H9 (cell line): Measurements from ENCODE around the gene MC1R. TPM values are rescaled to one million over a fixed set of nuclear protein-coding genes. Genes with fewer than 3 reads are reported as not detected.
A peak's percentile ranks its signal among the peaks of the same experiment; 100 is the strongest.

Experiments used
- DNase-seq: peaks from one replicate; pipeline ENCODE4 v3.0.0-alpha.2; 2017
- H2AFZ ChIP-seq: one replicate; pipeline ENCODE4 v1.6.1; 2013; ENCODE audit warnings: mild to moderate bottlenecking, low read length, control low read depth, moderate library complexity
- H2AK5ac ChIP-seq: 2 replicates; pipeline ENCODE4 v1.6.1; 2013; ENCODE audit warnings: low read length, control low read depth, mixed read lengths; ENCODE audit not compliant: insufficient read length
- H2BK120ac ChIP-seq: one replicate; pipeline ENCODE4 v1.6.1; 2013; ENCODE audit warnings: low read depth, mild to moderate bottlenecking, low read length, control low read depth, inconsistent platforms; ENCODE audit not compliant: poor library complexity, severe bottlenecking
- H2BK12ac ChIP-seq: 2 replicates; pipeline ENCODE4 v1.6.1; 2013; ENCODE audit warnings: low read length, control low read depth, mixed read lengths, low read depth; ENCODE audit not compliant: insufficient read length
- H2BK15ac ChIP-seq: 2 replicates; pipeline ENCODE4 v1.6.1; 2013; ENCODE audit warnings: low read depth, low read length, control low read depth
- H2BK20ac ChIP-seq: one replicate; pipeline ENCODE4 v1.6.1; 2013; ENCODE audit warnings: low read depth, mild to moderate bottlenecking, low read length, control low read depth, inconsistent platforms; ENCODE audit not compliant: poor library complexity, severe bottlenecking
- H2BK5ac ChIP-seq: 2 replicates; pipeline ENCODE4 v1.6.1; 2013; ENCODE audit warnings: low read length, control low read depth, mixed read lengths; ENCODE audit not compliant: insufficient read length
- H3K14ac ChIP-seq: 2 replicates; pipeline ENCODE4 v1.6.1; 2013; ENCODE audit warnings: low read length, control low read depth; ENCODE audit not compliant: insufficient read depth
- H3K18ac ChIP-seq: 2 replicates; pipeline ENCODE4 v1.6.1; 2013; ENCODE audit warnings: low read depth, mild to moderate bottlenecking, mixed read lengths, low read length, control low read depth; ENCODE audit not compliant: insufficient read length
- H3K23ac ChIP-seq: 2 replicates; pipeline ENCODE4 v1.6.1; 2013; ENCODE audit warnings: low read length, control low read depth, mixed read lengths, low read depth; ENCODE audit not compliant: insufficient read length
- H3K23me2 ChIP-seq: 2 replicates; pipeline ENCODE4 v1.6.1; 2013; ENCODE audit warnings: low read depth, mild to moderate bottlenecking, mixed read lengths, low read length, control low read depth; ENCODE audit not compliant: insufficient read length, poor library complexity, severe bottlenecking
- H3K27ac ChIP-seq: 2 replicates; pipeline ENCODE4 v1.5.1; 2013; ENCODE audit warnings: low read length, control low read depth, mixed read lengths, low read depth; ENCODE audit not compliant: insufficient read length
- H3K27me3 ChIP-seq: 2 replicates; pipeline ENCODE4 v1.6.1; 2013; ENCODE audit warnings: low read length, control low read depth, inconsistent platforms; ENCODE audit not compliant: insufficient read depth
- H3K4ac ChIP-seq: 2 replicates; pipeline ENCODE4 v1.6.1; 2013; ENCODE audit warnings: low read depth, mild to moderate bottlenecking, control low read depth, inconsistent platforms, low read length, moderate library complexity
- H3K4me1 ChIP-seq: 2 replicates; pipeline ENCODE4 v1.6.1; 2013; ENCODE audit warnings: low read length, control low read depth, inconsistent platforms; ENCODE audit not compliant: insufficient read depth
- H3K4me2 ChIP-seq: 2 replicates; pipeline ENCODE4 v1.6.1; 2013; ENCODE audit warnings: low read length, control low read depth, mixed read lengths; ENCODE audit not compliant: insufficient read length, insufficient read depth
- H3K56ac ChIP-seq: 2 replicates; pipeline ENCODE4 v1.6.1; 2013; ENCODE audit warnings: low read depth, mild to moderate bottlenecking, mixed read lengths, low read length, control low read depth; ENCODE audit not compliant: insufficient read length
- H3K79me1 ChIP-seq: 2 replicates; pipeline ENCODE4 v1.6.1; 2013; ENCODE audit warnings: low read depth, mild to moderate bottlenecking, moderate library complexity, low read length, control low read depth, inconsistent platforms; ENCODE audit not compliant: insufficient read depth, poor library complexity, severe bottlenecking
- H3K79me2 ChIP-seq: 2 replicates; pipeline ENCODE4 v1.6.1; 2013; ENCODE audit warnings: low read length, control low read depth, inconsistent platforms; ENCODE audit not compliant: insufficient read depth
- H3K9ac ChIP-seq: 2 replicates; pipeline ENCODE4 v1.6.1; 2013; ENCODE audit warnings: low read length, control low read depth, mixed read lengths; ENCODE audit not compliant: insufficient read length; ENCODE audit errors: extremely low read depth
- H3K9me3 ChIP-seq: one replicate; pipeline ENCODE4 v1.6.1; 2013; ENCODE audit warnings: low read depth, low read length, inconsistent platforms; ENCODE audit not compliant: control insufficient read depth
- H3T11ph ChIP-seq: one replicate; pipeline ENCODE4 v1.6.1; 2013; ENCODE audit warnings: mild to moderate bottlenecking, low read length, control low read depth, inconsistent platforms
- H4K20me1 ChIP-seq: one replicate; pipeline ENCODE4 v1.6.1; 2013; ENCODE audit not compliant: control insufficient read depth, insufficient read length, insufficient read depth
- H4K5ac ChIP-seq: 2 replicates; pipeline ENCODE4 v1.6.1; 2013; ENCODE audit warnings: low read depth, mild to moderate bottlenecking, mixed read lengths, low read length, control low read depth; ENCODE audit not compliant: insufficient read length
- H4K8ac ChIP-seq: replicated peaks from 2 replicates; pipeline ENCODE4 v1.6.1; 2013; ENCODE audit warnings: low read length, control low read depth, mixed read lengths, low read depth; ENCODE audit not compliant: insufficient read length
- H4K91ac ChIP-seq: 2 replicates; pipeline ENCODE4 v1.6.1; 2013; ENCODE audit warnings: low read depth, mild to moderate bottlenecking, moderate library complexity, mixed read lengths, low read length, control low read depth; ENCODE audit not compliant: insufficient read length
- H3K27ac Mint-ChIP-seq, 3 experiments: 2 replicates in 2 of 3; 3 replicates in 1 of 3; pipeline ENCODE4 v1.8.0; 2020 to 2021; ENCODE audit warnings: mixed read lengths in 3 of 3, mild to moderate bottlenecking in 1 of 3, moderate library complexity in 1 of 3
- H3K27me3 Mint-ChIP-seq: 2 replicates; pipeline ENCODE4 v1.8.0; 2021; ENCODE audit warnings: low read depth, mild to moderate bottlenecking, moderate library complexity, mixed read lengths
- H3K36me3 Mint-ChIP-seq, 3 experiments: 2 replicates in 2 of 3; 3 replicates in 1 of 3; pipeline ENCODE4 v1.8.0; 2020 to 2021; ENCODE audit warnings: low read depth in 3 of 3, mixed read lengths in 3 of 3; ENCODE audit not compliant: insufficient read depth in 1 of 3
- H3K4me1 Mint-ChIP-seq, 2 experiments: 2 replicates each; pipeline ENCODE4 v1.8.0; 2020; ENCODE audit warnings: mixed read lengths in 2 of 2
- H3K4me3 Mint-ChIP-seq, 2 experiments: 2 replicates in 1 of 2; 3 replicates in 1 of 2; pipeline ENCODE4 v1.8.0; 2020 to 2021; ENCODE audit warnings: mild to moderate bottlenecking in 2 of 2, mixed read lengths in 2 of 2, moderate library complexity in 1 of 2
- H3K9me3 Mint-ChIP-seq, 2 experiments: 2 replicates in 1 of 2; 3 replicates in 1 of 2; pipeline ENCODE4 v1.8.0; 2020; ENCODE audit warnings: mild to moderate bottlenecking in 2 of 2, mixed read lengths in 2 of 2, moderate library complexity in 1 of 2
- WGBS: extraction: QIAGEN DNeasy Blood & Tissue Kit; methylation state at CpG from one replicate; pipeline ENCODE4 v1.1.7; 2013; ENCODE audit warnings: missing lambda C conversion rate, low lambda C conversion rate, mixed read lengths; ENCODE audit not compliant: insufficient read length; ENCODE audit errors: extremely low coverage; 5-methylcytosine and 5-hydroxymethylcytosine counted together
- total RNA-seq: library from RNA; stranded (reverse); gene quantifications from 2 replicates; pipeline ENCODE4 v1.2.1, GENCODE V29; 2021
- TF ChIP-seq, protein P1 (sequence below): fragments of 200-600 bp; sonication (generic); conservative IDR thresholded peaks from 3 replicates; pipeline ENCODE4 v1.8.0; 2021; ENCODE audit warnings: antibody characterized with exemption, mild to moderate bottlenecking

Gene MC1R
- total RNA-seq, 1 experiment from 2014 or later: 4.7 TPM

DNA sequence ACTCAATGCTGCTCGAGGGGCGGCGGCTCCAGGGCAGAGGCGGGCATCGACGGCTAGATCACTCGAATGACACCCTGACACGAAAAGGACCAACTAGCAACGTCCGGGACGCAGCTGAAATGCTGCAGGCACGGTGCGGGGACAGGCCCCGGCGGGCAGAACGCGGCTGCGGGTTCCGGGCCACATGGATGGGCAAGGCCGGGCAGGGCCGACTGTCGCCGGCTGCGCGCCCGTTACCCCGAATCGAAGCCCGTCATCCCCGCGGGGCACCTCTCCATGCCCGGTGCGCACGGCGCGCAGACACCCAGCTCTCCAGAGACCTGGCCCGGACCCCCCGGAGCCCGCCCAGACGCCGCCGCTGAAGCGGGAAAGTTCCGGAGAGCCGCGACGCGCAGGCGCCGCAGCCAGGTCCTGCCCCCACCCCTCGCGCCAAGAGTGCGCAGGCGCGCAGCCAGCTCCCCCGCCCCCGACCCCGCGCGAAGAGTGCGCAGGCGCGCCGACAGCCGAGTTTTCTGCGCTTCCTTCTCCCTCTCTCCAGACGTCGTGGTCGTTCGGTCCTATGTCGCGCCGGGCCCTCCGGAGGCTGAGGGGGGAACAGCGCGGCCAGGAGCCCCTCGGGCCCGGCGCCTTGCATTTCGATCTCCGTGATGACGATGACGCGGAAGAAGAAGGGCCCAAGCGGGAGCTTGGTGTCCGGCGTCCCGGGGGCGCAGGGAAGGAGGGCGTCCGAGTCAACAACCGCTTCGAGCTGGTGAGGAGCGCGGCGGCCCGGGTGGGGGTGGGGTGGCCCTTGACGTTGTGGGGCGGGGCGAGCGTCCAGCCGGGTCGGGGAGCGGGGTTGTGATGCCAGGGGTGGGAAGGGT, 45.3 kb upstream of the MC1R start, which contains the start of gene TCF25:
TCF25 (plus strand) TSS at position 484 of the 863 bp plus-strand sequence; CDS start at position 560, 76 bp downstream.
- H3K56ac ChIP-seq: no peak within 1 kb of the TSS
- H3T11ph ChIP-seq: no peak within 1 kb of the TSS

More for the DNA sequence above, 45.3 kb upstream of the MC1R start, which contains the start of gene TCF25:
- no peak within 1 kb of the TSS for H2BK15ac ChIP-seq
- no peak within 1 kb of the TSS; the same call in 1 of the 2 replicates for H3K4ac ChIP-seq
- no peak within 1 kb of the TSS for H2AFZ ChIP-seq
- no peak within 1 kb of the TSS for H4K5ac ChIP-seq
- H2BK120ac ChIP-seq: no peak within 1 kb of the TSS
- no peak within 1 kb of the TSS for H2BK20ac ChIP-seq
- peak within 1 kb of the TSS; percentile 96 for H3K14ac ChIP-seq
- H3K79me2 ChIP-seq: peaks cover 2% of the 10 kb centered on the region; the same call in 1 of the 2 replicates
- peak within 1 kb of the TSS; percentile 69 for H2BK5ac ChIP-seq
- Mint-ChIP-seq H3K9me3 (peaks cover 7 to 14% of the 10 kb centered on the region in 2 experiments), H3K4me3 (peak within 1 kb of the TSS; percentile 84 to 91), H3K27me3 (no peaks in the 10 kb centered on the region), H3K4me1 (peaks cover 3 to 9% of the 10 kb centered on the region in 2 experiments; a peak in 2 of 4 replicates), H3K27ac (peak within 1 kb of the TSS; percentile 94 to 98 (median 98); a peak in 6 of 7 replicates), H3K36me3 (peaks cover 20 to 31% (median 25%) of the 10 kb centered on the region in 3 experiments)
- H4K20me1 ChIP-seq: no peaks in the 10 kb centered on the region
- DNase-seq: peak; percentile 88
- H3K27me3 ChIP-seq: no peaks in the 10 kb centered on the region
- no peak within 1 kb of the TSS for H3K23ac ChIP-seq
- peak within 1 kb of the TSS; percentile 74 for H3K4me2 ChIP-seq
- H3K9me3 ChIP-seq: no peaks in the 10 kb centered on the region
- H2AK5ac ChIP-seq: no peak within 1 kb of the TSS
- H3K18ac ChIP-seq: peak within 1 kb of the TSS; percentile 90
- peak within 1 kb of the TSS; percentile 85 for H3K27ac ChIP-seq
- H3K4me1 ChIP-seq: no peaks in the 10 kb centered on the region
- no peak within 1 kb of the TSS for H4K8ac ChIP-seq
- TF ChIP-seq, protein P1, sequence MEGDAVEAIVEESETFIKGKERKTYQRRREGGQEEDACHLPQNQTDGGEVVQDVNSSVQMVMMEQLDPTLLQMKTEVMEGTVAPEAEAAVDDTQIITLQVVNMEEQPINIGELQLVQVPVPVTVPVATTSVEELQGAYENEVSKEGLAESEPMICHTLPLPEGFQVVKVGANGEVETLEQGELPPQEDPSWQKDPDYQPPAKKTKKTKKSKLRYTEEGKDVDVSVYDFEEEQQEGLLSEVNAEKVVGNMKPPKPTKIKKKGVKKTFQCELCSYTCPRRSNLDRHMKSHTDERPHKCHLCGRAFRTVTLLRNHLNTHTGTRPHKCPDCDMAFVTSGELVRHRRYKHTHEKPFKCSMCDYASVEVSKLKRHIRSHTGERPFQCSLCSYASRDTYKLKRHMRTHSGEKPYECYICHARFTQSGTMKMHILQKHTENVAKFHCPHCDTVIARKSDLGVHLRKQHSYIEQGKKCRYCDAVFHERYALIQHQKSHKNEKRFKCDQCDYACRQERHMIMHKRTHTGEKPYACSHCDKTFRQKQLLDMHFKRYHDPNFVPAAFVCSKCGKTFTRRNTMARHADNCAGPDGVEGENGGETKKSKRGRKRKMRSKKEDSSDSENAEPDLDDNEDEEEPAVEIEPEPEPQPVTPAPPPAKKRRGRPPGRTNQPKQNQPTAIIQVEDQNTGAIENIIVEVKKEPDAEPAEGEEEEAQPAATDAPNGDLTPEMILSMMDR: no peak
- H3K23me2 ChIP-seq: peaks cover 5% of the 10 kb centered on the region
- H3K9ac ChIP-seq: peak within 1 kb of the TSS; percentile 78
- WGBS: no CpG with 5 or more reads among the region's 104 CpGs
- no peak within 1 kb of the TSS for H2BK12ac ChIP-seq
- H3K79me1 ChIP-seq: no peaks in the 10 kb centered on the region
- no peak within 1 kb of the TSS for H4K91ac ChIP-seq
